OCI-LY3 (cell line): Measurements from ENCODE around the gene KRT4.

ENCODE experiments used
- CTCF ChIP-seq: fragments of 200-600, 300-600 bp; sonication (generic); IDR thresholded peaks from 2 replicates; pipeline ENCODE4 v1.5.1; 2014; ENCODE audit warnings: antibody characterized with exemption, low read length, low read depth
- EZH2phosphoT487 ChIP-seq: fragments of 200-600 bp; shearing (Covaris generic); IDR thresholded peaks from 2 replicates; pipeline ENCODE4 v1.6.1; 2018; ENCODE audit warnings: antibody characterized with exemption, mixed run types, low read depth

DNA sequence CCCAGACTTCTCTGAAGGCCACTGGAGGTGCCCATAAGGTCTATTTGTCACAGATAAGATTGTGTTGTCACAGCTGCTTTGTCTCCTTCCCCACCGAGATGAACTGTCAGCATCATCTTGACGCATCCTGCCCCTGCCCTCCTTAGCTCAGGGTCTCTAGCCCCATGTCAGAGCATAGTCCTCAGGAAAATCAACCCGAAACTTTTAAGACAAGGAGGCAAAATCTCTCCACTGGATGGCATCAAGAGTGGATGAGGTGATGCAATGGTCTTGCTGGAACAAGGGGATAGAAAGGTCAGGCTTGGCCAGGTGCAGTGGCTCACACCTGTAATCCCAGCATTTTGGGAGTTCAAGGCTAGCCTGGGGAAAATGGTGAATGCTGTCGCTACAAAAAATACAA is 12.0 kb upstream of the KRT4 start:
- TF ChIP-seq CTCF (no peak), EZH2phosphoT487 (no peak)
